ENCODE results near the gene PRICKLE2. TPM values are rescaled to one million over a fixed set of nuclear protein-coding genes. Genes with fewer than 3 reads are reported as not detected.

The PRICKLE2 gene
- total RNA-seq, 1 experiment from 2014 or later: 5.6 TPM

- H3K27me3 Mint-ChIP-seq (ENCODE audit: low read depth): no peaks in the 10 kb centered on the region
- DNase-seq (ENCODE audit: low spot score): no peak
- peaks cover 29% of the 10 kb centered on the region for H3K4me1 Mint-ChIP-seq
- no peak for ATAC-seq
- H3K36me3 Mint-ChIP-seq: no peaks in the 10 kb centered on the region
- TF ChIP-seq ZNF317 (CRISPR knock-in tag; IDR thresholded peaks at IDR 0.05; ENCODE audit: borderline replicate concordance, low read depth): no peak
- TF ChIP-seq, protein P1, sequence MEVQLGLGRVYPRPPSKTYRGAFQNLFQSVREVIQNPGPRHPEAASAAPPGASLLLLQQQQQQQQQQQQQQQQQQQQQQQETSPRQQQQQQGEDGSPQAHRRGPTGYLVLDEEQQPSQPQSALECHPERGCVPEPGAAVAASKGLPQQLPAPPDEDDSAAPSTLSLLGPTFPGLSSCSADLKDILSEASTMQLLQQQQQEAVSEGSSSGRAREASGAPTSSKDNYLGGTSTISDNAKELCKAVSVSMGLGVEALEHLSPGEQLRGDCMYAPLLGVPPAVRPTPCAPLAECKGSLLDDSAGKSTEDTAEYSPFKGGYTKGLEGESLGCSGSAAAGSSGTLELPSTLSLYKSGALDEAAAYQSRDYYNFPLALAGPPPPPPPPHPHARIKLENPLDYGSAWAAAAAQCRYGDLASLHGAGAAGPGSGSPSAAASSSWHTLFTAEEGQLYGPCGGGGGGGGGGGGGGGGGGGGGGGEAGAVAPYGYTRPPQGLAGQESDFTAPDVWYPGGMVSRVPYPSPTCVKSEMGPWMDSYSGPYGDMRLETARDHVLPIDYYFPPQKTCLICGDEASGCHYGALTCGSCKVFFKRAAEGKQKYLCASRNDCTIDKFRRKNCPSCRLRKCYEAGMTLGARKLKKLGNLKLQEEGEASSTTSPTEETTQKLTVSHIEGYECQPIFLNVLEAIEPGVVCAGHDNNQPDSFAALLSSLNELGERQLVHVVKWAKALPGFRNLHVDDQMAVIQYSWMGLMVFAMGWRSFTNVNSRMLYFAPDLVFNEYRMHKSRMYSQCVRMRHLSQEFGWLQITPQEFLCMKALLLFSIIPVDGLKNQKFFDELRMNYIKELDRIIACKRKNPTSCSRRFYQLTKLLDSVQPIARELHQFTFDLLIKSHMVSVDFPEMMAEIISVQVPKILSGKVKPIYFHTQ (CRISPR knock-in tag; IDR thresholded peaks at IDR 0.05): no peak
- no peak for TF ChIP-seq ATF2 (CRISPR knock-in tag; IDR thresholded peaks at IDR 0.05; ENCODE audit: borderline replicate concordance, low read depth)
- no peak for TF ChIP-seq HMGA2 (CRISPR knock-in tag; IDR thresholded peaks at IDR 0.05)
- no peak for TF ChIP-seq E2F4 (CRISPR knock-in tag; IDR thresholded peaks at IDR 0.05; ENCODE audit: borderline replicate concordance, low read depth)
- no peak for TF ChIP-seq ZNF425 (CRISPR knock-in tag; conservative IDR thresholded peaks at IDR 0.05)
- no peak for TF ChIP-seq FOXP1 (CRISPR knock-in tag; IDR thresholded peaks at IDR 0.05; ENCODE audit: borderline replicate concordance)
- TF ChIP-seq FOXP4 (CRISPR knock-in tag; IDR thresholded peaks at IDR 0.05): no peak
- no peak for TF ChIP-seq PRDM15 (CRISPR knock-in tag; IDR thresholded peaks at IDR 0.05)
- TF ChIP-seq ATF3 (CRISPR knock-in tag; conservative IDR thresholded peaks at IDR 0.05): no peak
- TF ChIP-seq ZNF219 (CRISPR knock-in tag; IDR thresholded peaks at IDR 0.05; ENCODE audit: borderline replicate concordance): no peak
- no peak for TF ChIP-seq GABPB1 (CRISPR knock-in tag; IDR thresholded peaks at IDR 0.05)
- ChIA-PET POLR2A (no interaction called here), CTCF (no interaction called here)
- H3K27ac Mint-ChIP-seq: no peak overlapping the region
- no peaks in the 10 kb centered on the region for H3K9me3 Mint-ChIP-seq
- no peak overlapping the region for H3K4me3 Mint-ChIP-seq
Measured at GRCh38 chr3:64046592-64046991, 178.7 kb downstream of the PRICKLE2 start.
